ENCODE results near the gene PRPF6.

GRCh38 chr20:64051033-64051452, 70.1 kb downstream of the PRPF6 start:
- TF ChIP-seq CTCF (IDR thresholded peaks at IDR 0.05) (no peak), EZH2 (IDR thresholded peaks at IDR 0.05) (no peak), EZH2phosphoT487 (IDR thresholded peaks at IDR 0.05) (no peak)
